ENCODE results near the gene GPRC5C. TPM values are rescaled to one million over a fixed set of nuclear protein-coding genes. Genes with fewer than 3 reads are reported as not detected.

The GPRC5C gene
- total RNA-seq: 100 to 1,000 TPM in 2 of 4 donors, 10 to 100 TPM in 2; 57.0 to 123 (median 97.7) TPM
- polyA plus RNA-seq: 10 to 100 TPM; 42.9 to 47.7 (median 44.8) TPM
- long read RNA-seq, donor 1, transcript GPRC5C-202 (4 exons, 2,988 nt): major isoform, 37 of 115 reads
- long read RNA-seq, donor 1, transcript GPRC5C-207 (1 exons, 2,224 nt): minor isoform, 5 of 115 reads
- long read RNA-seq, donor 1, partial matches to known transcripts: 33 of 115 reads
- long read RNA-seq, donor 1, other reads (novel, unspliced or antisense): 39 of 115 reads
- long read RNA-seq, donor 2, transcript GPRC5C-202 (4 exons, 2,988 nt): major isoform, 50 of 145 reads
- long read RNA-seq, donor 2, partial matches to known transcripts: 44 of 145 reads
- long read RNA-seq, donor 2, other reads (novel, unspliced or antisense): 47 of 145 reads

DNA sequence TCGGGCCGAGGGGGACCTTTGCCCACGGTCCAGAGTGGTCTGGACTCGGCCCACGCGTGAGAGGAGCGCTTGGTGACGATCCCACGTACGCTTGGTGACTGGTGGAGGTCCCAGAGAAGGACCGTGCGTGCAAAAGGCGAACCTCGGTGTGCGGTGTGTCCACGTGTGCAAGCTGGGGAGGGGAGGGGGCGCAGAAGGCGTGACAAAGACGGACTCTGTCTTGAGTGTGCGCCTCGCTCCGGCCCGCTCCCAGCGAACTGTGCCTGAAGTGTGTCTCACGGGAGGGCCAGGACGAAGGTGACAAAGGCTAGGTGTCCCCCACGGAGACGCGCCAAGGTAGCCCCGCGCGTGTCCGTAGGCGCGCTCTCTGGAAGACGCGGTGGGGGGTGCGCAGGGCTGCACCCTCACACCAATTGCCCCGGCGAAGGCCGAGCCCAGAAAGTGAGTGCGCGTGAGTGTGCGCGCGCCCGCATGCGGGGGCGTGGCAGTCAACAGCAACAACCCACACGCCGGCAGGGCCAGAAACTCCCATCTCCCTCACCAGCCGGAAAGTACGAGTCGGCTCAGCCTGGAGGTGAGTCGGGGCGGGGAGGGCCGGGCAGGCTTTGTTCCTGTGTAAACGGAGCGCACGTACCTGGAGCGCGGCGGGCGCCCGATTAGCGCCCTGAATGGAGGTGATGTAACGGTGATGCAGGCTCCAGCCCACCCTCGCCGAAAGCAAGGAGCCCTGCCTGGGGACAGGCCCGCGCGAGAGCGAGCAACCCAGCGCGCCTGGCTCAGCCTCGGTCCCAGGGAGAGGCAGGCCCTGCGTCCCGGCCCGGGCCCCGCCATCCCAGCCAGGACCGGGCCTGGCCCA is at the start of gene GPRC5C:
Gene GPRC5C, plus strand, starts transcription at position 521 of the 856 bp plus-strand sequence. CDS start 7,689 bp downstream, outside the sequence.
- Histone ChIP-seq H3K4me1 (peaks cover 42% of the 10 kb centered on the region), H3K27ac (peak within 1 kb of the TSS; percentile 98), H3K36me3 (ENCODE audit: insufficient read depth in 1 of 2, low read depth in 1 of 2) (no peaks in the 10 kb centered on the region), H3K9me3 (no peaks in the 10 kb centered on the region), H3K4me3 (peak within 1 kb of the TSS; percentile 90), H3K27me3 (ENCODE audit: insufficient read depth in 3 of 3, low read length in 2 of 3) (peaks cover 0 to 2% (median 0%) of the 10 kb centered on the region in 3 donors)
- intact Hi-C loops (cut with DNase I): loop anchor here in 1 of 2 donors (2.0 to 5.0 kb wide), 2 partner anchors 51 to 219 kb away; partner anchors contain the start of gene TTYH2
- WGBS, 3 donors: 0 to 1% (median 0%) methylated on average over 62 to 81 of the region's 81 CpGs
- DNase-seq: peak; percentile 79 to 87
- TF ChIP-seq CTCF (IDR thresholded peaks at IDR 0.05): no peak
- ATAC-seq: peak; percentile 48 to 66 (median 54)

- H3K4me1 ChIP-seq: peaks cover 42% of the 10 kb centered on the region
- no peak overlapping the region for H3K27ac ChIP-seq
- no peaks in the 10 kb centered on the region for H3K27me3 ChIP-seq (ENCODE audit: insufficient read depth in 3 of 3, low read length in 2 of 3)
- intact Hi-C loops (cut with DNase I): no loop called here
- H3K9me3 ChIP-seq: no peaks in the 10 kb centered on the region
- whole genome bisulfite sequencing, 3 donors: 88 to 98% (median 95%) methylated on average over 5 of the region's 5 CpGs
- H3K36me3 ChIP-seq (ENCODE audit: insufficient read depth in 1 of 2, low read depth in 1 of 2): no peaks in the 10 kb centered on the region
- TF ChIP-seq CTCF (IDR thresholded peaks at IDR 0.05): no peak
- no peak for DNase-seq
- H3K4me3 ChIP-seq: no peak overlapping the region
- ATAC-seq: no peak
These were observed 48.7 kb upstream of the GPRC5C start for GRCh38 chr17:74383141-74383540.

- intact Hi-C loops (cut with DNase I): no loop called here
- WGBS, 3 donors: 90 to 92% (median 92%) methylated on average over 3 of the region's 3 CpGs
- DNase-seq: peak in 1 of 2 donors; percentile 30
These were observed 46.7 kb upstream of the GPRC5C start for GRCh38 chr17:74385201-74385600.

GRCh38 chr17:74386386-74386785 is 45.5 kb upstream of the GPRC5C start:
- H3K9me3 ChIP-seq: no peaks in the 10 kb centered on the region
- ATAC-seq (peak; percentile 89 to 94 (median 92)), DNase-seq (peak; percentile 69 to 89)
- peaks cover 31% of the 10 kb centered on the region for H3K4me1 ChIP-seq
- peak overlapping the region; percentile 77 for H3K27ac ChIP-seq
- TF ChIP-seq CTCF (IDR thresholded peaks at IDR 0.05): no peak
- H3K4me3 ChIP-seq: peak overlapping the region; percentile 34
- 14 to 31% (median 15%) methylated on average over 8 of the region's 8 CpGs for WGBS, 3 donors
- H3K27me3 ChIP-seq (ENCODE audit: insufficient read depth in 3 of 3, low read length in 2 of 3): no peaks in the 10 kb centered on the region
- intact Hi-C loops (cut with DNase I): no loop called here
- H3K36me3 ChIP-seq (ENCODE audit: insufficient read depth in 1 of 2, low read depth in 1 of 2): no peaks in the 10 kb centered on the region

More at GRCh38 chr17:74385201-74385600, 46.7 kb upstream of the GPRC5C start:
- Histone ChIP-seq H3K9me3 (no peaks in the 10 kb centered on the region), H3K27me3 (ENCODE audit: insufficient read depth in 3 of 3, low read length in 2 of 3) (no peaks in the 10 kb centered on the region), H3K27ac (no peak overlapping the region), H3K4me1 (peaks cover 43% of the 10 kb centered on the region), H3K4me3 (no peak overlapping the region), H3K36me3 (ENCODE audit: insufficient read depth in 1 of 2, low read depth in 1 of 2) (no peaks in the 10 kb centered on the region)
- no peak for TF ChIP-seq CTCF (IDR thresholded peaks at IDR 0.05)
- no peak for ATAC-seq

All from psoas muscle (tissue), 8 donors.